ENCODE data around the gene LRATD1.

The LRATD1 gene

GRCh38 chr2:14633461-14634181, 1.1 kb downstream of the LRATD1 start:
- no peak for DNase-seq (ENCODE audit: low read depth)

- no peak for DNase-seq (ENCODE audit: low read depth)
Measured at GRCh38 chr2:14634182-14634488, 1.6 kb downstream of the LRATD1 start.

- no peak for DNase-seq (ENCODE audit: low read depth)
Measured at GRCh38 chr2:14634489-14635390, 2.2 kb downstream of the LRATD1 start.

GRCh38 chr2:14635391-14635871, 2.9 kb downstream of the LRATD1 start:
- no peak for DNase-seq (ENCODE audit: low read depth)

GRCh38 chr2:14638488-14638887, 6.0 kb downstream of the LRATD1 start:
- no peak for DNase-seq (ENCODE audit: low read depth)

GRCh38 chr2:14641116-14641515, 8.6 kb downstream of the LRATD1 start:
- no peak for DNase-seq (ENCODE audit: low read depth)

- DNase-seq (ENCODE audit: low read depth) = no peak
Measured at GRCh38 chr2:14642499-14642898, 10.0 kb downstream of the LRATD1 start.

GRCh38 chr2:14647714-14648113, 15.2 kb downstream of the LRATD1 start:
- no peak for DNase-seq (ENCODE audit: low read depth)

- DNase-seq (ENCODE audit: low read depth) = no peak
Measured at GRCh38 chr2:14650066-14650465, 17.5 kb downstream of the LRATD1 start.

- DNase-seq (ENCODE audit: low read depth) = no peak
Measured at GRCh38 chr2:14654835-14655282, 22.3 kb downstream of the LRATD1 start.

GRCh38 chr2:14656146-14656545, 23.6 kb downstream of the LRATD1 start:
- DNase-seq (ENCODE audit: low read depth) = no peak

- DNase-seq (ENCODE audit: low read depth) = no peak
Measured at GRCh38 chr2:14661163-14661562, 28.6 kb downstream of the LRATD1 start.

GRCh38 chr2:14673351-14673875, 40.9 kb downstream of the LRATD1 start:
- no peak for DNase-seq (ENCODE audit: low read depth)

GRCh38 chr2:14675489-14675888, 43.0 kb downstream of the LRATD1 start:
- no peak for DNase-seq (ENCODE audit: low read depth)

GRCh38 chr2:14676371-14676770, 43.9 kb downstream of the LRATD1 start:
- DNase-seq (ENCODE audit: low read depth) = no peak

- DNase-seq (ENCODE audit: low read depth) = no peak
Measured at GRCh38 chr2:14677039-14677438, 44.5 kb downstream of the LRATD1 start.

- DNase-seq (ENCODE audit: low read depth) = no peak
Measured at GRCh38 chr2:14678761-14679160, 46.2 kb downstream of the LRATD1 start.

- no peak for DNase-seq (ENCODE audit: low read depth)
Measured at GRCh38 chr2:14681608-14682007, 49.1 kb downstream of the LRATD1 start.

Data from activated gamma-delta T cell treated with anti-CD3 and anti-CD28 coated beads, Interleukin-2, amount 50 U/mL, for 16 hours (primary cell).